Ectodermal cell (in vitro differentiated cells): ENCODE measurements around the gene ASPDH.
"Not testable (repeated sequence)": the region's sequence is repeated elsewhere in the genome, so short reads cannot be mapped to it uniquely, and the experiment has no call there.

Experiments
- H3K27ac ChIP-seq: 2 replicates; pipeline ENCODE4 v1.7.0; 2013; ENCODE audit warnings: mild to moderate bottlenecking, low read depth, low read length; ENCODE audit not compliant: insufficient read depth, poor library complexity, severe bottlenecking
- H3K27me3 ChIP-seq: 2 replicates; pipeline ENCODE4 v1.7.0; 2013; ENCODE audit warnings: mild to moderate bottlenecking, low read length; ENCODE audit not compliant: insufficient read depth, control insufficient read depth, poor library complexity, severe bottlenecking
- H3K36me3 ChIP-seq: one replicate; pipeline ENCODE4 v1.7.0; 2013; ENCODE audit warnings: low read length; ENCODE audit not compliant: control insufficient read depth, insufficient read depth
- H3K4me1 ChIP-seq: one replicate; pipeline ENCODE4 v1.7.0; 2013; ENCODE audit warnings: low read length; ENCODE audit not compliant: control insufficient read depth, insufficient read depth
- H3K4me3 ChIP-seq: 2 replicates; pipeline ENCODE4 v1.7.0; 2013; ENCODE audit warnings: low read depth, low read length, control low read depth; ENCODE audit not compliant: insufficient read depth
- H3K9me3 ChIP-seq: 2 replicates; pipeline ENCODE4 v1.7.0; 2013; ENCODE audit warnings: mild to moderate bottlenecking, low read length, moderate library complexity; ENCODE audit not compliant: control insufficient read depth
- WGBS, 2 experiments: methylation state at CpG; one replicate each; pipeline ENCODE4 v1.1.7; 2013; ENCODE audit warnings: missing lambda C conversion rate in 2 of 2; 5-methylcytosine and 5-hydroxymethylcytosine counted together

ASPDH gene

GRCh38 chr19:50532952-50533351 is 19.2 kb upstream of the ASPDH start:
- H3K9me3 ChIP-seq = no peaks in the 10 kb centered on the region
- WGBS, 2 experiments = 83 to 84% methylated on average over 4 of the region's 4 CpGs
- no peak overlapping the region for H3K4me3 ChIP-seq
- no peaks in the 10 kb centered on the region for H3K4me1 ChIP-seq
- H3K36me3 ChIP-seq = peaks cover 3% of the 10 kb centered on the region
- no peak overlapping the region for H3K27ac ChIP-seq
- no peaks in the 10 kb centered on the region for H3K27me3 ChIP-seq

- Histone ChIP-seq H3K4me3 (no peak overlapping the region), H3K27me3 (no peaks in the 10 kb centered on the region), H3K9me3 (no peaks in the 10 kb centered on the region), H3K27ac (no peak overlapping the region), H3K36me3 (peaks cover 3% of the 10 kb centered on the region), H3K4me1 (no peaks in the 10 kb centered on the region)
- WGBS, 2 experiments = 66 to 74% methylated on average over 14 of the region's 14 CpGs
Measured at GRCh38 chr19:50531171-50531612, 17.5 kb upstream of the ASPDH start.

- not testable (repeated sequence) for H3K36me3 ChIP-seq, H3K4me1 ChIP-seq, H3K9me3 ChIP-seq, H3K4me3 ChIP-seq, H3K27me3 ChIP-seq, H3K27ac ChIP-seq
- WGBS, 2 experiments = 88 to 89% methylated on average over 3 of the region's 3 CpGs
Measured at GRCh38 chr19:50528052-50528451, 14.3 kb upstream of the ASPDH start.

- 91 to 92% methylated on average over 10 of the region's 10 CpGs for WGBS, 2 experiments
- no peak overlapping the region for H3K4me3 ChIP-seq
- no peaks in the 10 kb centered on the region for H3K27me3 ChIP-seq
- no peak overlapping the region for H3K27ac ChIP-seq
- no peaks in the 10 kb centered on the region for H3K9me3 ChIP-seq
- H3K36me3 ChIP-seq = peaks cover 12% of the 10 kb centered on the region
- H3K4me1 ChIP-seq = no peaks in the 10 kb centered on the region
Measured at GRCh38 chr19:50522881-50523280, 9.2 kb upstream of the ASPDH start.

- Histone ChIP-seq H3K4me3 (no peak overlapping the region), H3K4me1 (no peaks in the 10 kb centered on the region), H3K36me3 (peaks cover 14% of the 10 kb centered on the region), H3K27me3 (no peaks in the 10 kb centered on the region), H3K27ac (no peak overlapping the region), H3K9me3 (no peaks in the 10 kb centered on the region)
- 91 to 93% methylated on average over 16 to 17 of the region's 17 CpGs for WGBS, 2 experiments
Measured at GRCh38 chr19:50520822-50521465, 7.2 kb upstream of the ASPDH start.

GRCh38 chr19:50519006-50519575 is 5.4 kb upstream of the ASPDH start:
- no peaks in the 10 kb centered on the region for H3K9me3 ChIP-seq
- H3K27ac ChIP-seq = no peak overlapping the region
- WGBS, 2 experiments = 95 to 96% methylated on average over 40 of the region's 40 CpGs
- peaks cover 5% of the 10 kb centered on the region for H3K4me1 ChIP-seq
- peaks cover 14% of the 10 kb centered on the region for H3K36me3 ChIP-seq
- no peak overlapping the region for H3K4me3 ChIP-seq
- no peaks in the 10 kb centered on the region for H3K27me3 ChIP-seq

GRCh38 chr19:50518091-50519005 is 4.6 kb upstream of the ASPDH start:
- H3K36me3 ChIP-seq = peaks cover 14% of the 10 kb centered on the region
- no peak overlapping the region for H3K27ac ChIP-seq
- H3K4me3 ChIP-seq = no peak overlapping the region
- H3K4me1 ChIP-seq = peaks cover 11% of the 10 kb centered on the region
- H3K27me3 ChIP-seq = no peaks in the 10 kb centered on the region
- no peaks in the 10 kb centered on the region for H3K9me3 ChIP-seq
- WGBS, 2 experiments = 94% methylated on average over 87 of the region's 87 CpGs

GRCh38 chr19:50517704-50518075 is 4.0 kb upstream of the ASPDH start:
- Histone ChIP-seq H3K4me1 (peaks cover 11% of the 10 kb centered on the region), H3K27ac (no peak overlapping the region), H3K36me3 (peaks cover 14% of the 10 kb centered on the region), H3K27me3 (no peaks in the 10 kb centered on the region), H3K4me3 (no peak overlapping the region), H3K9me3 (no peaks in the 10 kb centered on the region)
- WGBS, 2 experiments = 95 to 96% methylated on average over 37 of the region's 37 CpGs

GRCh38 chr19:50516964-50517703 is 3.4 kb upstream of the ASPDH start:
- WGBS, 2 experiments = 92% methylated on average over 53 of the region's 53 CpGs
- Histone ChIP-seq H3K27me3 (no peaks in the 10 kb centered on the region), H3K4me1 (peaks cover 11% of the 10 kb centered on the region), H3K4me3 (no peak overlapping the region), H3K27ac (no peak overlapping the region), H3K36me3 (peaks cover 14% of the 10 kb centered on the region), H3K9me3 (no peaks in the 10 kb centered on the region)

- Histone ChIP-seq H3K4me1 (peaks cover 11% of the 10 kb centered on the region), H3K9me3 (no peaks in the 10 kb centered on the region), H3K4me3 (no peak overlapping the region), H3K27me3 (no peaks in the 10 kb centered on the region), H3K36me3 (peaks cover 14% of the 10 kb centered on the region), H3K27ac (no peak overlapping the region)
- 86 to 87% methylated on average over 12 of the region's 12 CpGs for WGBS, 2 experiments
Measured at GRCh38 chr19:50516456-50516855, 2.7 kb upstream of the ASPDH start.
